GM10248 (cell line): ENCODE results near the gene GDF11.

Source experiments
- CTCF ChIA-PET: fragments of 300-600 bp; sonication (Branson Sonifier 250); formaldehyde crosslinking; extraction: SDS; loops from one replicate; lab custom pipeline; 2021; ENCODE audit warnings: antibody characterized with exemption; lab: Yijun Ruan, JAX
- POLR2A ChIA-PET: fragments of 350-650 bp; sonication (Branson Sonifier 250); formaldehyde crosslinking; extraction: SDS; loops from one replicate; lab custom pipeline; 2020; ENCODE audit warnings: antibody characterized with exemption; lab: Yijun Ruan, JAX
- DNase-seq: peaks from one replicate; pipeline ENCODE4 v3.0.0; 2012; ENCODE audit errors: extremely low spot score
- TF ChIP-seq, protein P1 (sequence below): IDR thresholded peaks from 2 replicates; pipeline ENCODE4 v1.5.1; 2012; ENCODE audit warnings: mild to moderate bottlenecking, low read depth; ENCODE audit errors: extremely low read depth, missing control alignments, control extremely low read depth

GDF11 gene

DNA sequence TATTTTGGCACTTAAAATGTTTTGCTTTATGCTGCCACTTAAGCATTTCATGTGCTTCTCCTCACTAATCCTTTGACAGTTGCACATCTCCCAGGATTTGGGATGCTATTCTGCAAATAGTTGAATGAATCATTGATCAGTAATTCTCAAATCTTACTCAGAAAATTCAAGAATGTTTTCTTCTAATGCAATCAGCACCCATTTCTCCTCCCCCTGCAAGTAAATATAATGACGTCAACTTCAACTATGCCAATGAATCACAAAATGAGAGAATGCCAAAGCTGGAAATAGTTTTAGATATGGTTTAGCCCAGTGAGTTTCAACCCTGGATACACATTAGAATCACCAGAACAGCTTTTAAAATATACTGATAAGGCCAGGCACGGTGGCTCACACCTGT lies 29.2 kb upstream of the GDF11 start:
- POLR2A ChIA-PET = no interaction called here
- CTCF ChIA-PET = interaction anchor here (1.1 to 1.5 kb wide), 4 partner anchors 8 to 25 kb away, joined by 3 to 5 read pairs (median 4); no protein-coding TSS in a partner anchor
- DNase-seq = no peak
- TF ChIP-seq, protein P1, sequence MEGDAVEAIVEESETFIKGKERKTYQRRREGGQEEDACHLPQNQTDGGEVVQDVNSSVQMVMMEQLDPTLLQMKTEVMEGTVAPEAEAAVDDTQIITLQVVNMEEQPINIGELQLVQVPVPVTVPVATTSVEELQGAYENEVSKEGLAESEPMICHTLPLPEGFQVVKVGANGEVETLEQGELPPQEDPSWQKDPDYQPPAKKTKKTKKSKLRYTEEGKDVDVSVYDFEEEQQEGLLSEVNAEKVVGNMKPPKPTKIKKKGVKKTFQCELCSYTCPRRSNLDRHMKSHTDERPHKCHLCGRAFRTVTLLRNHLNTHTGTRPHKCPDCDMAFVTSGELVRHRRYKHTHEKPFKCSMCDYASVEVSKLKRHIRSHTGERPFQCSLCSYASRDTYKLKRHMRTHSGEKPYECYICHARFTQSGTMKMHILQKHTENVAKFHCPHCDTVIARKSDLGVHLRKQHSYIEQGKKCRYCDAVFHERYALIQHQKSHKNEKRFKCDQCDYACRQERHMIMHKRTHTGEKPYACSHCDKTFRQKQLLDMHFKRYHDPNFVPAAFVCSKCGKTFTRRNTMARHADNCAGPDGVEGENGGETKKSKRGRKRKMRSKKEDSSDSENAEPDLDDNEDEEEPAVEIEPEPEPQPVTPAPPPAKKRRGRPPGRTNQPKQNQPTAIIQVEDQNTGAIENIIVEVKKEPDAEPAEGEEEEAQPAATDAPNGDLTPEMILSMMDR = no peak

DNA sequence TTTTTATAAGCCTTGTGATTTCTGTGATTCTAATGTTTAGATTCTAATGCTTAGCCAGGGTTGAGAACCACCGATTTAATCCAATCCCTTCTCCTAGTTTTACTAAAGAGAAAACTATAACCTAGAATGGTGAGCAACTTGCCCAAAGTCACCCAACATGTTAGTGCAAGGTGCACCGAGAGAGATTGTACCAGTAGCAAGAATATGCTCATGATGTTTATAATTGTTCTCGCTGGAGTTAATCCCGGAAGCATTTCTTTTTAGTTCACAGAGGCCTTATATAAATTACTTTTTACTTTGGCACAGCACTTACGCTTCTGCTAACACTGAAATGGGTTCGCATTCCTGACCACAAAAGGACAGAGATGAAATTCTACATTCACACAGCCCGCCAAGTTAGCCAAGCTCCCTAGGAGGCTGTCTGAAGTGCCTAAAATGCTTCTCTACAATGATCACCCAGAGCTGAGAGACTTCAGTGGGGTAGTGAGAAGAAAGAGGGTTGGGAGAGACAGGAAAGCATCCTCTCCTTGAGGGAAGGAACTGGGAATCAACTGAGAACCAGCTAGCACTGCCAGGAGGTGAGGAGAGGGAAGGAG lies 27.7 kb upstream of the GDF11 start:
- peak; percentile 29 for DNase-seq
- TF ChIP-seq, protein P1 = no peak
- ChIA-PET CTCF (interaction anchor here (0.8 to 3.2 kb wide), 6 partner anchors 9 to 315 kb away, joined by 3 to 27 read pairs (median 8); no protein-coding TSS in a partner anchor), POLR2A (interaction anchor here (0.7 kb wide), 1 partner anchor 322 kb away, joined by 3 read pairs; no protein-coding TSS in a partner anchor)

DNA sequence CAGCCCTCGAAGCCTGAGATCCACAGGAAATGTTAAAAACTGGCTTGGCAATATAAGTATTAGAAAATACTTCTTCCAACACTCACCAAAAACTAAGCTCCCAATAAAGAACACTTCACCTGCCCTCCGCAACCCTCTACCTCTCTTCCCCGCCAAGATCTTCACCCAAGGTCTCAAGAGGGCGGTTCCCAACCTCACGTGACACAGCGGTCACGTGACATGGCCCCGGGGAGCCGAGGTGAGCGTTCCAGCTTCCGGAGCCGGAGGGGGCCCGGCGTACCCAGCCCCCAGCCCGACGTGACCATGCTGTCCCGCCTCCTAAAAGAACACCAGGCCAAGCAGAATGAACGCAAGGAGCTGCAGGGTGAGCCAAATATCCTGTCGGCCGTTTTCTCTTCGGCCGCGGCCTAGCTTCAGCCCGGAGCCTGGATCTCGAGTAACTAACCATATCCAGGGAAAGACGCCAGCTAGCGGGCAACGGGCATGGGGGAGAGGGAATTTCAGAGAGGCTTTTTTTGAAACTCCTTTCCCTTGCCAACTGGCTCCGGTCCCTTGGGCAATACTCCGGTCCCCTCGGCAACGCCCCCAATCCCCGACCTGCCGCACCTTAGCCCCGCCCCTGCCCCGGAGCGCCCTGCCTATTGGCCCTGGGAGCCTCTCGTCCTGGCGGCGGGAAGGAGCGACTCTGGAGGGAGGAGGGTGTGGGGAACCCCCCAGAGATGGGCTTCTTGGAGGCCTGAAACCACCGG lies 26.9 kb upstream of the GDF11 start, which contains the start of gene BLOC1S1:
BLOC1S1 (plus strand) TSS at position 214 of the 749 bp plus-strand sequence; CDS start at position 220, 6 bp downstream.
- TF ChIP-seq, protein P1 = no peak
- ChIA-PET POLR2A (interaction anchor here (0.7 kb wide), 1 partner anchor 321 kb away, joined by 3 read pairs; no protein-coding TSS in a partner anchor), CTCF (interaction anchor here (0.8 to 3.2 kb wide), 7 partner anchors 9 to 314 kb away, joined by 3 to 27 read pairs (median 7); no protein-coding TSS in a partner anchor)
- DNase-seq = peak; percentile 95

DNA sequence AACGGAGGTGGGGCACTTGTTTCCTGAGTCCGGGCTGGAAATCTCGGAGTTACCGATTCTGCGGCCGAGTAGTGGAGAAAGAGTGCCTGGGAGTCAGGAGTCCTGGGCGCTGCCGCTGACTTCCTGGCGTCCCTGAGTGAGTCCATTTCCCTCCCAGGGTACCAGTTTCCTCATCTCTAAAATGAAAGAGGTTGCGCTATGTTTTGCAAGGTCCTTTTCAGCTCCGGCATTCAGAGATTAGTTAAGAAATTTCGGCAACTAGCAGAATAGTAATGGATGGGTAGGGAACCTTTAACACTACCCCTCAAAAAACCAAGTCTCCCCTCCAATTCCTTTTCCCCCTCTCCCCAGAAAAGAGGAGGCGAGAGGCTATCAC lies 26.4 kb upstream of the GDF11 start:
- TF ChIP-seq, protein P1 = no peak
- ChIA-PET CTCF (interaction anchor here (0.8 to 4.3 kb wide), 8 partner anchors 8 to 402 kb away, joined by 3 to 27 read pairs (median 8); partner anchors contain the start of genes CD63 and ZC3H10), POLR2A (interaction anchor here (0.5 kb wide), 1 partner anchor 459 kb away, joined by 3 read pairs; no protein-coding TSS in a partner anchor)
- no peak for DNase-seq

DNA sequence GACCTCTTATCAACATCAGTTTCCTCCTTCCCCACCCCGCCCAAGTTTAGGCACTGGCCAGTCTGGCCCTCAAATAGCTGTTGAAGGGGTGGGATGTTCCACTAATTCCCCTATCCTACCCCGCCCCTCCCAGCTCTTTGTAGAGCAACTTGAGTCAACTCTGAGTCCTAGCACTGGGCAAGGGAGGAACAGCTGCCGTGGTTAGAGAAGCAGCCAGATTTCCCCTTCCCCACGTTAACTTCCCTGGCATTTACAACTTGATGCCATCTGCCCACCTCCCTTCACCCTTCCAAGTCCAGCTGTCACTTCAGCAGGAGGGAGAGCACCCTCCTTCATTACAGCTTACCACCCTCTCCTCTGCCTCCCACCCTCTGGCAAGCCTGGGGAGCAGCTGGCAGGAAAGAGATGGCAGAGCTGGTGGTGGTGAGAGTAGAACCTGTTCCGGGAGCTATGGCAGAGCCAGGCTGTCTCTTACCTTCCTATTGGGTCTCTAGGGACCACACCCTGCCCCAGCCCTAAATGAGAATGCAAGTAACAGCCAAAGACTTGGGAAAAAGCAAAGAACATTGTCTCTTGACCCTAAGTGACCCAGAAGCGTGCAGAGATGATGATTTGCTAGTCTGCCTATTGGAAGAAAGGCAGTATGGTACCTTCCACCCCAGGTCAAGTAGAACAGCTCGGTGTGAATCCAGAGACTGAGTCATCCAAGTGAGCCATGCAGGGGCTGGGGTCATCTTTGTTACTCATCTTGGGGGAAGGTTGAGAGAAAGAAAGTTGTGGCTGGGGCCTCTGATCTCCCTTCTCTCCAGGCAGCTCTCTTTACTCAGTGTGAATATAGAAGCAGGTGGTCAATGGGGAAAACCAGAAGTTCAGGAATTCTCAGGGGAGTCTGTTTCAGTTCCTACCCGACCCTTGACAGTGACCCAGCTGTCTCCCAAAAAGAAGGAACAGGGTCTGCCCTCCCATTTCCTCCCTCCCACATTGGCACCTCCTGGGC lies 25.6 kb upstream of the GDF11 start:
- POLR2A ChIA-PET = interaction anchor here (0.5 kb wide), 1 partner anchor 459 kb away, joined by 3 read pairs; no protein-coding TSS in a partner anchor
- TF ChIP-seq, protein P1 = no peak

DNA sequence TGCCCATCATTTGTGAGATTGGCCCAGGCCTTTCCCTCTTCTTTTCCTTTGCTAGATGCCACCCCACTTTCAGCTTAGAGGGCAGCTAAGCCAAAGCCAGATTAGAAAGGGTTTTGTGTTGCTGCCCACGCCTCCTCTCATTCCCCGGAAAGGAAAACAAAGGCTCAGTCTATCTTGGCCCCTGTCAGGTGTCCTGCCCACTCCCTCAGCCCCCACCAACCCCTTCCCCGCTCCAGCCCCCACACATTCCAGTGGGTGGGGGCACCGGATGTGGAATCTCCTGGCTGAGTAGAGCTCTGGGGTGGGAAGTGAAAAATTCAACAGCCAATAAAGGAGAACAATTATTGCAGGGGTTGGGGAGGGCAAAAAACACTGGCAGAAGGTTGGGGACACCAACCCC lies 24.9 kb upstream of the GDF11 start:
- POLR2A ChIA-PET = no interaction called here
- TF ChIP-seq, protein P1 = no peak
- CTCF ChIA-PET = interaction anchor here (0.9 to 7.8 kb wide), 6 partner anchors 12 to 73 kb away, joined by 3 to 73 read pairs (median 18); partner anchors contain the start of gene CD63
- DNase-seq = no peak

More for the DNA sequence above, 25.6 kb upstream of the GDF11 start:
- CTCF ChIA-PET = interaction anchor here (1.0 to 4.3 kb wide), 6 partner anchors 12 to 401 kb away, joined by 3 to 27 read pairs (median 11); partner anchors contain the start of genes CD63 and ZC3H10
- no peak for DNase-seq
